ENCODE measurements around the gene BMP8A. TPM values are rescaled to one million over a fixed set of nuclear protein-coding genes. Genes with fewer than 3 reads are reported as not detected.

Gene BMP8A
- total RNA-seq, 2 experiments from 2014 or later = 0.20 TPM; not detected in 1

Other genes with a start within 250 kb of the BMP8A start
- gene PABPC4, start 85.2 kb downstream of the BMP8A start, total RNA-seq = 100 to 1,000 TPM; 198 TPM
- gene HEYL, start 148.0 kb downstream of the BMP8A start, total RNA-seq = not detected
- gene NT5C1A, start 180.5 kb downstream of the BMP8A start, total RNA-seq = not detected
- gene HPCAL4, start 199.8 kb downstream of the BMP8A start, total RNA-seq = 1 to 10 TPM; 4.9 to 6.0 TPM
- gene PPIE, start 247.2 kb downstream of the BMP8A start, total RNA-seq = 10 to 100 TPM; 70.8 to 73.5 TPM